Measurements from ENCODE around the gene MYADML2.
"Not testable (repeated sequence)": the region's sequence is repeated elsewhere in the genome, so short reads cannot be mapped to it uniquely, and the experiment has no call there.

Gene MYADML2

GRCh38 chr17:81947189-81947588 lies at the start of gene MYADML2:
Gene MYADML2 (minus strand): TSS chr17:81947233. CDS start chr17:81941741, 5,492 bp downstream.
- DNase-seq (ENCODE audit: low read depth), result no peak

- DNase-seq (ENCODE audit: low read depth), result no peak
Measured at GRCh38 chr17:81996232-81996756, 49.3 kb upstream of the MYADML2 start.

GRCh38 chr17:81995463-81996231 lies 48.6 kb upstream of the MYADML2 start:
- no peak for DNase-seq (ENCODE audit: low read depth)

GRCh38 chr17:81994593-81995462 lies 47.8 kb upstream of the MYADML2 start:
- DNase-seq (ENCODE audit: low read depth), result no peak

- no peak for DNase-seq (ENCODE audit: low read depth)
Measured at GRCh38 chr17:81993729-81994592, 46.9 kb upstream of the MYADML2 start.

- DNase-seq (ENCODE audit: low read depth), result no peak
Measured at GRCh38 chr17:81992306-81993102, 45.5 kb upstream of the MYADML2 start.

- DNase-seq (ENCODE audit: low read depth), result no peak
Measured at GRCh38 chr17:81991684-81992305, 44.8 kb upstream of the MYADML2 start.

GRCh38 chr17:81990836-81991683 lies 44.0 kb upstream of the MYADML2 start:
- no peak for DNase-seq (ENCODE audit: low read depth)

GRCh38 chr17:81987161-81987770 lies 40.2 kb upstream of the MYADML2 start:
- no peak for DNase-seq (ENCODE audit: low read depth)

GRCh38 chr17:81986606-81987005 lies 39.6 kb upstream of the MYADML2 start:
- no peak for DNase-seq (ENCODE audit: low read depth)

GRCh38 chr17:81984773-81985410 lies 37.9 kb upstream of the MYADML2 start:
- DNase-seq (ENCODE audit: low read depth), result no peak

GRCh38 chr17:81983639-81984373 lies 36.8 kb upstream of the MYADML2 start:
- no peak for DNase-seq (ENCODE audit: low read depth)

GRCh38 chr17:81983011-81983638 lies 36.1 kb upstream of the MYADML2 start:
- DNase-seq (ENCODE audit: low read depth), result no peak

- DNase-seq (ENCODE audit: low read depth), result not testable (repeated sequence)
Measured at GRCh38 chr17:81981511-81981910, 34.5 kb upstream of the MYADML2 start.

GRCh38 chr17:81980707-81981343 lies 33.8 kb upstream of the MYADML2 start:
- no peak for DNase-seq (ENCODE audit: low read depth)

- no peak for DNase-seq (ENCODE audit: low read depth)
Measured at GRCh38 chr17:81980122-81980521, 33.1 kb upstream of the MYADML2 start.
